ENCODE results near the gene RHBDF2.

Gene RHBDF2

GRCh38 chr17:76442341-76443338 is 58.6 kb downstream of the RHBDF2 start:
- H3K36me3 ChIP-seq = no peaks in the 10 kb centered on the region
- H3K4me3 ChIP-seq (ENCODE audit: low read depth in 1 of 2, low read length in 1 of 2) = no peak overlapping the region
- TF ChIP-seq CTCF (IDR thresholded peaks at IDR 0.05) = no peak
- H3K9me3 ChIP-seq = no peaks in the 10 kb centered on the region
- no peaks in the 10 kb centered on the region for H3K27me3 ChIP-seq
- H3K27ac ChIP-seq = peak overlapping the region; percentile 51
- H3K4me1 ChIP-seq (ENCODE audit: control insufficient read depth in 1 of 2, insufficient read depth in 1 of 2, low read depth in 1 of 2, low read length in 1 of 2) = peaks cover 36 to 43% of the 10 kb centered on the region in 2 experiments

GRCh38 chr17:76441686-76442340 is 59.4 kb downstream of the RHBDF2 start:
- no peak for TF ChIP-seq CTCF (IDR thresholded peaks at IDR 0.05)
- H3K9me3 ChIP-seq = no peaks in the 10 kb centered on the region
- H3K4me3 ChIP-seq (ENCODE audit: low read depth in 1 of 2, low read length in 1 of 2) = no peak overlapping the region
- H3K27ac ChIP-seq = no peak overlapping the region
- no peaks in the 10 kb centered on the region for H3K36me3 ChIP-seq
- H3K4me1 ChIP-seq (ENCODE audit: control insufficient read depth in 1 of 2, insufficient read depth in 1 of 2, low read depth in 1 of 2, low read length in 1 of 2) = peaks cover 33 to 41% of the 10 kb centered on the region in 2 experiments
- H3K27me3 ChIP-seq = no peaks in the 10 kb centered on the region

- TF ChIP-seq CTCF (IDR thresholded peaks at IDR 0.05) = no peak
- Histone ChIP-seq H3K4me3 (ENCODE audit: low read depth in 1 of 2, low read length in 1 of 2) (no peak overlapping the region), H3K27ac (no peak overlapping the region), H3K4me1 (ENCODE audit: control insufficient read depth in 1 of 2, insufficient read depth in 1 of 2, low read depth in 1 of 2, low read length in 1 of 2) (peaks cover 29 to 36% of the 10 kb centered on the region in 2 experiments), H3K36me3 (no peaks in the 10 kb centered on the region), H3K27me3 (no peaks in the 10 kb centered on the region), H3K9me3 (no peaks in the 10 kb centered on the region)
Measured at GRCh38 chr17:76440751-76441362, 60.4 kb downstream of the RHBDF2 start.

GRCh38 chr17:76439314-76439928 is 61.8 kb downstream of the RHBDF2 start:
- Histone ChIP-seq H3K27ac (no peak overlapping the region), H3K27me3 (no peaks in the 10 kb centered on the region), H3K9me3 (no peaks in the 10 kb centered on the region), H3K36me3 (no peaks in the 10 kb centered on the region), H3K4me1 (ENCODE audit: control insufficient read depth in 1 of 2, insufficient read depth in 1 of 2, low read depth in 1 of 2, low read length in 1 of 2) (peaks cover 29 to 36% of the 10 kb centered on the region in 2 experiments), H3K4me3 (ENCODE audit: low read depth in 1 of 2, low read length in 1 of 2) (no peak overlapping the region)
- no peak for TF ChIP-seq CTCF (IDR thresholded peaks at IDR 0.05)

GRCh38 chr17:76438906-76439305 is 62.3 kb downstream of the RHBDF2 start:
- H3K4me3 ChIP-seq (ENCODE audit: low read depth in 1 of 2, low read length in 1 of 2) = no peak overlapping the region
- H3K27ac ChIP-seq = no peak overlapping the region
- H3K27me3 ChIP-seq = no peaks in the 10 kb centered on the region
- no peaks in the 10 kb centered on the region for H3K36me3 ChIP-seq
- no peak for TF ChIP-seq CTCF (IDR thresholded peaks at IDR 0.05)
- H3K9me3 ChIP-seq = no peaks in the 10 kb centered on the region
- H3K4me1 ChIP-seq (ENCODE audit: control insufficient read depth in 1 of 2, insufficient read depth in 1 of 2, low read depth in 1 of 2, low read length in 1 of 2) = peaks cover 27 to 31% of the 10 kb centered on the region in 2 experiments
